Fibroblast of the aortic adventitia (primary cell): Measurements from ENCODE around the gene DIDO1. TPM values are rescaled to one million over a fixed set of nuclear protein-coding genes. Genes with fewer than 3 reads are reported as not detected.

Source experiments
- DNase-seq: peaks from one replicate; pipeline ENCODE4 v3.0.0-alpha.2; 2010; ENCODE audit warnings: low read depth
- H3K4me3 ChIP-seq: 2 replicates; pipeline ENCODE4 v1.5.1; 2011; ENCODE audit warnings: low read depth, mild to moderate bottlenecking, control low read depth, low read length, moderate library complexity
- CTCF ChIP-seq: IDR thresholded peaks from 2 replicates; pipeline ENCODE4 v1.5.1; 2011; ENCODE audit warnings: mild to moderate bottlenecking, low read length, control low read depth, inconsistent platforms; ENCODE audit not compliant: insufficient read depth
- total RNA-seq: library from RNA; depleted of rRNA; stranded (reverse); fragments of >200 nt; gene quantifications from 2 replicates; pipeline ENCODE4 v1.2.3, GENCODE V29; 2012; ENCODE audit warnings: low replicate concordance

The DIDO1 gene
- total RNA-seq, 1 donor, result 48.4 TPM

DNA sequence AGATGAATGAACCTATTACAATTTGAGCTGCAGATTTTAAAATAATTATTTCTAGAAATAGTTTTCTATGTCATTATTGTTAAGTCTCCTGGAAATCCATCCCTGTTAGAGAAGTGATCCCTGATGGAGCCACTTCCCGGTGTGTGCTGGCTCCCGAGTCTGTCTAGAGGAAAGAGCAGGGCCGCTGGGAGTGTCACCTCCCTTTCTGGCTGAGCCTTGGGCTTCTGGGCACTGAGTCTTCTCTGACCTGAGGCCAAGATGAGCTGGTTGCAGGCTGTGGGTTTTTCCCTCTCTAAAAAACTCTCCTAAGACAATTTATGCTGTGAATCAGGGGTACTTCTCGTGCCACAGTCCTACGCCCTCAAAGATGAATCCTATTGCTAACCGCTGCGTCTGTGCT is 35.9 kb downstream of the DIDO1 start:
- no peak overlapping the region for H3K4me3 ChIP-seq
- no peak for DNase-seq
- TF ChIP-seq CTCF, result no peak

DNA sequence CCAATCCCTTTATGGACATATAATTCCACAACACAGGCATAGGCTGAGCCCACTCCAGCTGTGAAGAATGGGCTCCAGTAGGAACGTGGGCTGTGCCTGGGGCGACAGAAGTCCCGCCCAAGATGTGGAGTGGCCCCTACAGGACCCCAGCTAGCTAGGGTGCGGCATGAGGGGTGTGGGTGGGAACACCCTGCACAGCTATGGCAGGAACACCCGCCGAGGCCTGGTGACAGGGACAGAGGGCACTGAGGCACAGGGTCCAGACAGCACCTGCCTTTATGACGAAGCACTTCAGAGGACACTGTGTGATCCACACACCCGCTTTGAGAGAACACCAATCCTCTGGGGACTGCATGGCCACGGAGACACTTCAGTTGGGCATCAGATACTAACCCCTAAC is 36.4 kb downstream of the DIDO1 start:
- no peak for DNase-seq
- H3K4me3 ChIP-seq, result no peak overlapping the region
- no peak for TF ChIP-seq CTCF

- H3K4me3 ChIP-seq, result no peak overlapping the region
- DNase-seq, result no peak
- no peak for TF ChIP-seq CTCF
These were observed 36.9 kb downstream of the DIDO1 start for GRCh38 chr20:62889411-62889810.

DNA sequence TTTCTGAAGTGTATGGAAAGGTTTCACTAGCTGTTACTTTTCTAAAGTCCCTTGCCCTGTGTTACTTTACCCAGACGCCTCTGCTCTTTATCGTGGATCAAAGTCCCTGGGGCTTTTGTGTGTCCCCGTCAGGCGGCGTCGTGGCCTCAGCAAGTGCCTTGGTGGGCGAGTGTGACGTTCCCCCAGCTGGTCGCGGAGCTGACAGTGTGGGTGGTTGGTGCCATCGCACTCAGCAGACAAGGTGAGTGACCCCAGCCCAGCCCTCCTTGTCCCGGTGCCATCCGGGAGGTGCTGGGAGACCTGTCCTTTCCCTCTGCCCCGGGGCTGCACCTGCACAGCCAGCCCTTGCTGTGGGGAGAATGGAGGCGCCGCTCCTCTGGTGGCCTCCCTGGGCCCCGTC is 37.4 kb downstream of the DIDO1 start:
- DNase-seq, result no peak
- H3K4me3 ChIP-seq, result no peak overlapping the region
- no peak for TF ChIP-seq CTCF

DNA sequence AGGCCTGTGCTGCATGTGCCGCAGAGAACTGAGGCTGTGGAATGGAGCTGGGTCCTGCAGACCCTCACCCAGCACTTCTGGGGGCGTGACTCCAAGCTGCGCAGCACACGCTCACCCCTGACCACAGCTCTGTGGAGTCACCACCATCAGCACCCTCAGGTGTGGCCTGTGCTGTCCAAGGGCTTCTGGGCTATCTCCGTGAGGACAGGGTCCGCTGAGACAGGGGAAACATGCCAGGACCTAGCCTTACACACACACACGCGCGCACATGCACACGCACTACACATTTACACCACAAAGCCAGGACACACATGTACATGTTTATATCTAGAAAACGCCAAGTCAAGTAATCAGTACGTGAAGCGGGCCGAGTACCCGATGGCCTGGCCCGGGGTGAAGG is 37.9 kb downstream of the DIDO1 start:
- no peak for DNase-seq
- TF ChIP-seq CTCF, result no peak
- no peak overlapping the region for H3K4me3 ChIP-seq

GRCh38 chr20:62887860-62888239 is 38.5 kb downstream of the DIDO1 start:
- no peak for DNase-seq
- TF ChIP-seq CTCF, result no peak

DNA sequence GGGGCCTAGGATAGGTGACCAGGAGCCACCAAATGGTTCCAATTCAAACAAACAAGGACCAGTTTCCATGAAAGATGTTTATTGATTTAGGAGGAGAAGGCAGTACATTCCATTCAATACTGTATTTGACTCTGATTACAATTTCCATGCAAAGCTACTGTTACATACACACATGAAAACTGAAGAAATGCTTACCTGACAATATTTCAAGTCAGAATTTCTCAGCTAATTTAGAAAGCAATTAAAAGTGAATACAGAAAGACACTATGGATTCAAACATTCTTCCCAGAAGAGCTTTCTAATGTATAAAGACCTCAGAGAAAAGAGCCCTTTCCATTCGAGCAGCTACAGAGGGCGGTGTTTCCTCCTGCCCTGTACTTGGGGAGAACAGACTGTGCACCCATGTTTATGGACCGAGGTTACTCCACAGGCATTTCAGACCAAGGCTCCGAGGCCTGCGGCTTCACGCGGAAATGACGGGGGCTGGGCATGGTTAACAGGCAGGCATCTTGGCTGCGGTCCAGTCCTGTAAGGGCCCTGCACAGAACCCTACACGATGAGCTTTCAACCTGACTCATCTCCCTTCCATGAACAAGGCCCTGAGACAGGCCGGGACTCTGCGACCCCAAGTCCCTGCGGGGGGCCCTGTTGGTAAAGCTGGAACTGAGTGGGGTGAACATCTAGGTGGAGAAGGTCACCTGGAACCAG is 39.0 kb downstream of the DIDO1 start:
- H3K4me3 ChIP-seq, result no peak overlapping the region
- no peak for TF ChIP-seq CTCF
- DNase-seq, result peak; percentile 66

More at GRCh38 chr20:62887860-62888239, 38.5 kb downstream of the DIDO1 start:
- no peak overlapping the region for H3K4me3 ChIP-seq
